Globus pallidus (tissue), 1 donor: ENCODE measurements around the gene APEX2.
"Not testable (repeated sequence)": the region's sequence is repeated elsewhere in the genome, so short reads cannot be mapped to it uniquely, and the experiment has no call there.

ENCODE experiments used
- DNase-seq: peaks from one replicate; pipeline ENCODE4 v3.0.0-alpha.2; 2015; ENCODE audit warnings: low spot score

APEX2 gene, protein sequence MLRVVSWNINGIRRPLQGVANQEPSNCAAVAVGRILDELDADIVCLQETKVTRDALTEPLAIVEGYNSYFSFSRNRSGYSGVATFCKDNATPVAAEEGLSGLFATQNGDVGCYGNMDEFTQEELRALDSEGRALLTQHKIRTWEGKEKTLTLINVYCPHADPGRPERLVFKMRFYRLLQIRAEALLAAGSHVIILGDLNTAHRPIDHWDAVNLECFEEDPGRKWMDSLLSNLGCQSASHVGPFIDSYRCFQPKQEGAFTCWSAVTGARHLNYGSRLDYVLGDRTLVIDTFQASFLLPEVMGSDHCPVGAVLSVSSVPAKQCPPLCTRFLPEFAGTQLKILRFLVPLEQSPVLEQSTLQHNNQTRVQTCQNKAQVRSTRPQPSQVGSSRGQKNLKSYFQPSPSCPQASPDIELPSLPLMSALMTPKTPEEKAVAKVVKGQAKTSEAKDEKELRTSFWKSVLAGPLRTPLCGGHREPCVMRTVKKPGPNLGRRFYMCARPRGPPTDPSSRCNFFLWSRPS

GRCh38 chrX:54999717-55000598 lies at the start of gene APEX2:
TSS of gene APEX2 (plus strand) at chrX:55000363. CDS start at chrX:55000423, 60 bp downstream.
- DNase-seq = peak; percentile 91

DNA sequence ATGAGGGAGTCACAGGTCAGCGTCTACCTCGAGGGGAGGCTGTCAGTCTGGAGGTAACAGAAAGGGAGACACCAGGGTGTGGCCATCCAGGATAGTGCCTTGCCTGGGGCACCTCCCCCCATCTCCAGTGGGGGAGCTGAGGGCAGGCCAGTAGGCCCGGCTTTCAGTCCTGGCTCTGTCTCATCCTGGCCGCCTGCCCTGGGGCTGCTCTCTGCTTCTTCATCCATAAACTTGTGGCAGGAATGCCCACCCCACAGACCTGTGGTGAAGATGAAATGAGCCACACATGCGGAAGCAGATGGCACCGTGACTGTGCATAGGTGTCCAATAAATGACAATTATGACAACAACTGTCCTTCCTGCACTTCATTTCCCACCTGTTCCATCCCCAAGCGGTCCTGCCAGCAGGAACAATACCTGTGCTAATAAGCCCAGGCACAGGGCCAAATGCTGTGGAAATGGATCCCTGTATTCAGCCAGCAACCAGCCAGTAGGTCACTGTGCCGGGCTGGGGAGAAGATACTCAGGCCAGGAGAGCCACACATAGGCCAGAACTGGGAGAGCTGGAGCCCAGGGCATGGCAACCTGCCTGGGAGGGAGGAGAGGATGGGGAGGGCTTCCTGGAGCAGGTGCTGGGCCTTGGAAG lies 49.3 kb upstream of the APEX2 start:
- DNase-seq = no peak

DNA sequence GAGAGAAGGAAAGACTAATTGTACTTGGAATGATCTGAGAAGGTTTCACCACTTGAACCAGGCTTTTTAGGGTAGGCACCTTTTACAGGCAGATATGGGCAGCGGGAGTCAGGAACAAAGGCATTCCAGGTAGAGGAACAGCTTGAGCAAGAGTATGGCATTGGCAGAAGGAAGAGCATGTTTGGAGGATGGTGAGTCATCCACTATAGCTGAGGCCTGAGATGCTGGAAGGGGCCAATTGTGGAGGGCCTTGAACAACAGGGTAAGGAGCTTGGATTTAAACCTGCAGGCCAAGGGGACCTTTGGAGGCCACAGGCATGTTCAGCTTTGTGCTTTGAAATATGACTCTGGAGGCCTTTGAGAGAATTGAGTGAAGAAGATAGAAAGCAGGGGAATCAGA lies 38.4 kb upstream of the APEX2 start:
- no peak for DNase-seq

- no peak for DNase-seq
These were observed 35.2 kb upstream of the APEX2 start for GRCh38 chrX:54964766-54965497.

GRCh38 chrX:54977387-54977786 lies 22.8 kb upstream of the APEX2 start:
- DNase-seq = no peak

GRCh38 chrX:54978448-54978847 lies 21.7 kb upstream of the APEX2 start:
- DNase-seq = no peak

DNA sequence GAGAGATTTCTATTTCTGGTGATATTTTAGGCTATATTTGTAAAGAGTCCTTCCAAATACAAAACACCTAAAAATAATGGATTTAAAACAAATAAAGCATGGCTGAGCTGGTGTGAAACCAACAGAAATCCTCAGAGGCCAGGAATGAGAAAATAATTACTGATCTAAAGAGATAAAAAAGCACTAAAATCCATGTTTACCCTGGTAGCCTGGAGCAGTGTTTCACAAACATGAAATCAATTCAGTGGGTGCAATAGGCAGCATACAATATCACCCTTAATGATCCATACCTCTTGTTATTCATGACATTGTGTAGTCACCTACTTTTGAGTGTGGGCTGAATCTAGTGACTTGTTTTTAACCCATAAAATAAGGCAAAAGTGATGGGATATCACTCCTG lies 20.7 kb upstream of the APEX2 start:
- no peak for DNase-seq

DNA sequence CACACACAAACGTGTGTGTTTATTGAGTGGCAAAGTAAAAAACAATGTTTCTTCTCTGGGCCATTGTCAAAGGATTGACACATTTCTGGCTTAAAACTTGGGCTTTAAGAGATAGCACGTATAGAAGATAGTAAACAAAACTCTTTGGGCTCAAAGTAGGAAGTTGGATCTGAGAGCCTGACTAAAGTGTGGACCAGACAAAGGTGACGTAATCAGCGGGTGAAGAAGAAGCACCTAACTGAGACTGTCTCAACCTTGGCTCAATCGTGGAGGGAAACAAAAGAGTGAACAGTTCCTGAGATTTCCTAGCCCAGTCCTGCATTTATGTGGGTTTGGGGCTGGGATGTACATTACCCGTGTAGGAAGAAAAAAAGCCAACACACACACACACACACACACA lies 19.8 kb upstream of the APEX2 start:
- DNase-seq = no peak

GRCh38 chrX:54983306-54983705 lies 16.9 kb upstream of the APEX2 start:
- DNase-seq = not testable (repeated sequence)

- no peak for DNase-seq
These were observed 8.5 kb upstream of the APEX2 start for GRCh38 chrX:54991706-54992105.

- no peak for DNase-seq
These were observed 7.1 kb upstream of the APEX2 start for GRCh38 chrX:54992911-54993622.

GRCh38 chrX:54994099-54994498 lies 6.1 kb upstream of the APEX2 start, which contains the start of gene PFKFB1:
TSS of gene PFKFB1 (minus strand) at chrX:54994188. CDS start at chrX:54994007, 181 bp downstream.
- no peak for DNase-seq

DNA sequence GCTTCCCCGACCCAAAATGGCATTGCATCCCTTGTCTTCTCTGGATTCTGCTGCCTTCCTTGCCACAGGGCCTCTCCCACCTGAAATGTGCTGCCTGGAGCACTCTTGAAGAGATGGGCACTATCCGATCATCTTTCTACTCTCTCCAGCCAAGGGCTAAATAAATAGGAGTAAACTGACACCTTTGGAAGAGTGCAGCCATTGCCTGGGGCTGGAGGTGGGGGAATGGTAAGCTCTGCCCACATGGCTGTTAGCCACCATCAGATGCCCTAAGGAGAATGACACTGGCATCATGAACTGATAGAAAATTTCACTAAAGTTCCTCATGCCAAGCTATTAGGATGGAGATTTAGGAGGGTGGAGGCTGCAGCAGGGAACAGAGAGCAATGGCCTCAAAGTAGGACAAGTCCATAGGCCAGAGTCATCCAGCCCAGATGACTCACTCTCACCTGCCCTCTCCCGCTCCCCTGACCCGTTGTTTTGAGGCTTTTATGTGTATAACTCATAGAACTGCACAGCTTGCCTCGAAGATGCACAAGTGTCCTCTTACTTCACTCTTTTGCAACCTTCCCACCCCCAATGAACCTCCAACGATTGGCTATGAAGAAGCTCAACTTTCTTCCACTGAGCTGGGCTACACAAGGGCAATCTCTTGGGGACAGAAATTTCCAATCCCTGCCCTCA lies 5.4 kb upstream of the APEX2 start:
- no peak for DNase-seq

GRCh38 chrX:54995621-54996020 lies 4.5 kb upstream of the APEX2 start:
- no peak for DNase-seq

GRCh38 chrX:55004231-55004630 lies 4.1 kb downstream of the APEX2 start:
- no peak for DNase-seq

DNA sequence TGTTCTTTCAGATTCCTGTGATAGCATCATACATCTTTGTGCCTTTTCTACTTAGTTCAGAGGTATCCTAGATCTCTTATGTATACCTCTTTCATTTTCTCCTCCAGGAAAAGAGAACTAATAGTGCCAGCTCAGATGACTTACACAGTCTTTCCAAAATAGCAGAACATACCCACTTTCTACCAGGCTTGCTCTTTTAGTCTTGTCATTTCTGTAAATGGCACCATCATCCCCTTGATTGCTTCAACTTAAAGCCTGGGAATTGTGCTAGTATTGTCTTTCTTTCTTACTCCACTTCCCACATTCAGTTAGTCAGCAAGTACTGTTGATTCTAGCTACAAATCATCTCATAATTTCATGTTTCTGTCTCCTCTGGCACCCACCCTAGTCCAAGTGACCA lies 5.1 kb downstream of the APEX2 start:
- DNase-seq = no peak

GRCh38 chrX:55006827-55007621 lies 6.9 kb downstream of the APEX2 start:
- DNase-seq = no peak

- DNase-seq = no peak
These were observed 7.5 kb downstream of the APEX2 start for GRCh38 chrX:55007656-55008055.

GRCh38 chrX:55008571-55009358 lies 8.6 kb downstream of the APEX2 start:
- no peak for DNase-seq
